Epidermal melanocyte (primary cell): ENCODE measurements around the gene CIB4.

Experiments
- DNase-seq: peaks from one replicate; pipeline ENCODE4 v3.0.0; 2011; ENCODE audit warnings: low spot score; ENCODE audit not compliant: insufficient read length

The CIB4 gene

GRCh38 chr2:26583381-26583911 lies 57.7 kb downstream of the CIB4 start:
- no peak for DNase-seq

- DNase-seq, result no peak
Observed at GRCh38 chr2:26582890-26583289, 58.3 kb downstream of the CIB4 start.

- no peak for DNase-seq
Observed at GRCh38 chr2:26581991-26582842, 58.9 kb downstream of the CIB4 start.

GRCh38 chr2:26581266-26581990 lies 59.7 kb downstream of the CIB4 start:
- no peak for DNase-seq

- DNase-seq, result no peak
Observed at GRCh38 chr2:26580751-26581150, 60.4 kb downstream of the CIB4 start.

- no peak for DNase-seq
Observed at GRCh38 chr2:26580151-26580550, 61.0 kb downstream of the CIB4 start.

- DNase-seq, result no peak
Observed at GRCh38 chr2:26579723-26580040, 61.5 kb downstream of the CIB4 start.

GRCh38 chr2:26579025-26579722 lies 62.0 kb downstream of the CIB4 start:
- DNase-seq, result no peak

GRCh38 chr2:26578581-26578980 lies 62.6 kb downstream of the CIB4 start:
- no peak for DNase-seq

- no peak for DNase-seq
Observed at GRCh38 chr2:26578113-26578458, 63.1 kb downstream of the CIB4 start.

GRCh38 chr2:26577442-26578112 lies 63.6 kb downstream of the CIB4 start:
- DNase-seq, result peak; percentile 86

GRCh38 chr2:26576565-26577441 lies 64.4 kb downstream of the CIB4 start:
- DNase-seq, result no peak

GRCh38 chr2:26575836-26576564 lies 65.2 kb downstream of the CIB4 start:
- DNase-seq, result no peak

- DNase-seq, result no peak
Observed at GRCh38 chr2:26574900-26575560, 66.1 kb downstream of the CIB4 start.

- DNase-seq, result no peak
Observed at GRCh38 chr2:26574066-26574899, 66.9 kb downstream of the CIB4 start.

- DNase-seq, result no peak
Observed at GRCh38 chr2:26573241-26573925, 67.8 kb downstream of the CIB4 start.

- no peak for DNase-seq
Observed at GRCh38 chr2:26572591-26572990, 68.6 kb downstream of the CIB4 start.

- no peak for DNase-seq
Observed at GRCh38 chr2:26571316-26571715, 69.8 kb downstream of the CIB4 start.
